Esophagus muscularis mucosa (tissue), 4 donors: ENCODE results near the gene ACRV1. TPM values are rescaled to one million over a fixed set of nuclear protein-coding genes. Genes with fewer than 3 reads are reported as not detected.

ENCODE experiments used
- DNase-seq: peaks from one replicate; pipeline ENCODE4 v3.0.0-alpha.2; 2017; ENCODE audit errors: extremely low spot score
- H3K27ac ChIP-seq, 4 donors: fragments of 200-600 bp; sonication (generic); replicated peaks in 1 of 4; 1 replicate in 3 of 4; 2 replicates in 1 of 4; pipeline ENCODE4 v1.5.1; 2016 to 2019; ENCODE audit warnings: mild to moderate bottlenecking in 1 of 4
- H3K27me3 ChIP-seq, 4 donors: fragments of 200-600 bp; sonication (generic); one replicate each; pipeline versions ENCODE4 v1.5.1 to v1.6.0; 2016 to 2019
- H3K36me3 ChIP-seq, 4 donors: fragments of 200-600 bp; sonication (generic); one replicate each; pipeline ENCODE4 v1.5.1; 2016 to 2019
- H3K4me1 ChIP-seq, 4 donors: fragments of 200-600 bp; sonication (generic); one replicate each; pipeline ENCODE4 v1.5.1; 2016 to 2019
- H3K4me3 ChIP-seq, 4 donors: fragments of 200-600 bp; sonication (generic); 1 replicate in 2 of 4; 2 replicates in 2 of 4; pipeline ENCODE4 v1.5.1; 2016 to 2019; ENCODE audit warnings: mild to moderate bottlenecking in 4 of 4, moderate library complexity in 1 of 4
- H3K9me3 ChIP-seq, 4 donors: fragments of 200-600 bp; sonication (generic); 1 replicate in 3 of 4; 2 replicates in 1 of 4; pipeline ENCODE4 v1.5.1; 2016 to 2019
- CTCF ChIP-seq, 3 experiments: fragments of 200-600 bp in 2 of 3; fragments of 450-650 bp in 1 of 3; sonication (generic) in 2 of 3; IDR thresholded peaks; one replicate each; pipeline ENCODE4 v1.5.1; 2017 to 2019; ENCODE audit warnings: antibody characterized with exemption in 3 of 3, mild to moderate bottlenecking in 2 of 3, moderate library complexity in 1 of 3
- EP300 ChIP-seq: sonication (generic); formaldehyde crosslinking; IDR thresholded peaks from one replicate; pipeline ENCODE4 v1.6.1; 2017; ENCODE audit warnings: antibody characterized with exemption
- POLR2A ChIP-seq: fragments of 450-650 bp; IDR thresholded peaks from one replicate; pipeline ENCODE4 v1.6.1; 2017; ENCODE audit warnings: antibody characterized with exemption, moderate library complexity, mild to moderate bottlenecking, low read depth
- POLR2AphosphoS5 ChIP-seq, 2 donors: sonication (generic); formaldehyde crosslinking; IDR thresholded peaks; one replicate each; pipeline ENCODE4 v1.6.1; 2017; ENCODE audit warnings: antibody characterized with exemption in 2 of 2
- WGBS: methylation state at CpG from one replicate; pipeline ENCODE4 v1.1.5; 2018; 5-methylcytosine and 5-hydroxymethylcytosine counted together
- intact Hi-C: fragments of 100-400 bp; cut with DNase I; formaldehyde crosslinking; loops from one replicate; pipeline ENCODE4 v1.15.1; 2023
- total RNA-seq, 4 donors: library from RNA; depleted of rRNA; stranded (reverse); fragments of >200 nt; gene quantifications; one replicate each; pipeline versions ENCODE4 v1.1.0 to v1.2.1, GENCODE V29; 2016

The ACRV1 gene
- total RNA-seq, 4 donors from 2014 or later: not detected

GRCh38 chr11:125638315-125638714 lies 42.3 kb downstream of the ACRV1 start:
- H3K36me3 ChIP-seq: peaks cover 0 to 13% (median 0%) of the 10 kb centered on the region in 4 donors
- no peak for DNase-seq
- intact Hi-C loops: no loop called here
- H3K27me3 ChIP-seq: no peaks in the 10 kb centered on the region
- H3K4me3 ChIP-seq: no peak overlapping the region
- H3K9me3 ChIP-seq: no peaks in the 10 kb centered on the region
- 89% methylated on average over 1 of the region's 1 CpG for WGBS
- TF ChIP-seq POLR2A: no peak
- no peak for TF ChIP-seq CTCF (IDR thresholded peaks at IDR 0.05)
- TF ChIP-seq POLR2AphosphoS5 (IDR thresholded peaks at IDR 0.05): no peak
- TF ChIP-seq EP300: no peak
- no peaks in the 10 kb centered on the region for H3K4me1 ChIP-seq
- H3K27ac ChIP-seq: no peak overlapping the region

- no peak overlapping the region for H3K27ac ChIP-seq
- DNase-seq: no peak
- intact Hi-C loops: no loop called here
- H3K36me3 ChIP-seq: peaks cover 0 to 14% (median 0%) of the 10 kb centered on the region in 4 donors
- H3K4me1 ChIP-seq: no peaks in the 10 kb centered on the region
- no peaks in the 10 kb centered on the region for H3K27me3 ChIP-seq
- WGBS: 83% methylated on average over 3 of the region's 3 CpGs
- no peak overlapping the region for H3K4me3 ChIP-seq
- TF ChIP-seq CTCF (IDR thresholded peaks at IDR 0.05) (no peak), POLR2A (no peak), POLR2AphosphoS5 (IDR thresholded peaks at IDR 0.05) (no peak), EP300 (no peak)
- H3K9me3 ChIP-seq: no peaks in the 10 kb centered on the region
Observed at GRCh38 chr11:125637840-125638239, 42.8 kb downstream of the ACRV1 start.

DNA sequence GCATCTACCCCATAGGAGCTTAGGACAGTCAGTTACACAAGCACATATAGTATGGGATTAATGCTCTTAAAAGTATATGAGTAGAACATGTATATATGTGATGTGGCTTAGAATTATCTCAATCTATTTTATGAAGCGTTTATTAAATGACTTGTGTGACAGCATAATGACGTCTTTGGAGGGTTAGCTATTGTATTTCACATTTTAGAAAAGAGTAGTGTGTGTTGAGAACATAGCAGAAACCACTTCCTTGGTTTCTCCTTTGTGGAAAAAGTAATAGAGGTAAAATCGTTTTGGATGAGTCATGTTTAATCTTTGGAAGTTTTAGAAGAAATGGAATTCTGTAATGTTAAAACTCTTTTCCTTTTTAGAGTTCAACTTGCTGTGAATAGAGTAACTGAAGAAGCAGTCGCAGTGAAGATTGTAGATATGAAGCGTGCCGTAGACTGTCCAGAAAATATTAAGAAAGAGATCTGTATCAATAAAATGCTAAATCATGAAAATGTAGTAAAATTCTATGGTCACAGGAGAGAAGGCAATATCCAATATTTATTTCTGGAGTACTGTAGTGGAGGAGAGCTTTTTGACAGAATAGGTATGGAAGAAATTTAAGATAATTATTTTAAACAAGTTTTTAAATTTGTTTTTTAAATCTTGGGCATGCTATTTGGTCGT lies 53.3 kb downstream of the ACRV1 start:
- H3K9me3 ChIP-seq: no peaks in the 10 kb centered on the region
- no peak overlapping the region for H3K27ac ChIP-seq
- 72% methylated on average over 7 of the region's 7 CpGs for WGBS
- no peaks in the 10 kb centered on the region for H3K27me3 ChIP-seq
- H3K4me3 ChIP-seq: no peak overlapping the region
- DNase-seq: no peak
- H3K4me1 ChIP-seq: peaks cover 14 to 26% (median 23%) of the 10 kb centered on the region in 4 donors
- intact Hi-C loops: loop anchor here (10.0 kb wide), 1 partner anchor 133 kb away; the partner anchor contains the start of gene FEZ1
- no peaks in the 10 kb centered on the region for H3K36me3 ChIP-seq
- TF ChIP-seq CTCF (IDR thresholded peaks at IDR 0.05): no peak
- TF ChIP-seq EP300: no peak
- TF ChIP-seq POLR2AphosphoS5 (IDR thresholded peaks at IDR 0.05): no peak
- no peak for TF ChIP-seq POLR2A

- intact Hi-C loops: loop anchor here (10.0 kb wide), 1 partner anchor 132 kb away; the partner anchor contains the start of gene FEZ1
- Histone ChIP-seq H3K4me3 (peak overlapping the region; percentile 64 to 87 (median 68)), H3K9me3 (no peaks in the 10 kb centered on the region), H3K4me1 (peaks cover 14 to 33% (median 24%) of the 10 kb centered on the region in 4 donors), H3K27me3 (no peaks in the 10 kb centered on the region), H3K27ac (peak overlapping the region; percentile 90 to 95 (median 92)), H3K36me3 (peaks cover 0 to 6% (median 3%) of the 10 kb centered on the region in 4 donors)
- no peak for DNase-seq
- TF ChIP-seq POLR2AphosphoS5 (IDR thresholded peaks at IDR 0.05) (no peak), CTCF (IDR thresholded peaks at IDR 0.05) (peak in 1 of 3 experiments; percentile 14)
- whole genome bisulfite sequencing: under 1% methylated on average over 16 of the region's 18 CpGs
Observed at GRCh38 chr11:125626288-125626950, 54.2 kb downstream of the ACRV1 start.
